Ovary (tissue), 3 donors: ENCODE measurements around the gene MAP6.

Source experiments
- CTCF ChIP-seq, 3 donors: fragments of 450-650 bp in 2 of 3; fragments of 200-600 bp in 1 of 3; IDR thresholded peaks; one replicate each; pipeline versions ENCODE4 v1.5.1 to v1.8.0; 2016 to 2022; ENCODE audit warnings: antibody characterized with exemption in 3 of 3, mild to moderate bottlenecking in 1 of 3
- POLR2A ChIP-seq: fragments of 450-650 bp; IDR thresholded peaks from one replicate; pipeline ENCODE4 v1.6.1; 2017; ENCODE audit warnings: antibody characterized with exemption, mild to moderate bottlenecking, moderate library complexity
- donor health status: DM: no; HTN: no; CAD: no.

- TF ChIP-seq CTCF (IDR thresholded peaks at IDR 0.05) = no peak
- TF ChIP-seq POLR2A = peak; percentile 13
Measured at GRCh38 chr11:75583718-75584658, 84.8 kb downstream of the MAP6 start.
